Ishikawa (cell line): Measurements from ENCODE around the gene MRPL49.

Source experiments
- CREB1 ChIP-seq: IDR thresholded peaks from 2 replicates; pipeline ENCODE4 v1.6.1; 2012; ENCODE audit warnings: low read depth
- EGR1 ChIP-seq: IDR thresholded peaks from 2 replicates; pipeline ENCODE4 v1.6.1; 2012
- EP300 ChIP-seq: IDR thresholded peaks from 2 replicates; pipeline ENCODE4 v1.6.1; 2012; ENCODE audit warnings: borderline replicate concordance
- FOXM1 ChIP-seq: IDR thresholded peaks from 2 replicates; pipeline ENCODE4 v1.6.1; 2012; ENCODE audit warnings: low read depth, borderline replicate concordance
- RAD21 ChIP-seq: IDR thresholded peaks from 2 replicates; pipeline ENCODE4 v1.6.1; 2012; ENCODE audit warnings: low read depth
- TAF1 ChIP-seq: IDR thresholded peaks from 2 replicates; pipeline ENCODE4 v1.6.1; 2012; ENCODE audit warnings: low read depth, mild to moderate bottlenecking
- ZBTB7A ChIP-seq: IDR thresholded peaks from 2 replicates; pipeline ENCODE4 v1.6.1; 2012; ENCODE audit warnings: low read depth
- TF ChIP-seq, protein P1 (sequence below): IDR thresholded peaks from 2 replicates; pipeline ENCODE4 v1.6.1; 2012
- TF ChIP-seq, protein P2 (sequence below): IDR thresholded peaks from 2 replicates; pipeline ENCODE4 v1.6.1; 2012; ENCODE audit warnings: low read depth, mild to moderate bottlenecking
- TF ChIP-seq, protein P3 (sequence below): IDR thresholded peaks from 2 replicates; pipeline ENCODE4 v1.6.1; 2012

DNA sequence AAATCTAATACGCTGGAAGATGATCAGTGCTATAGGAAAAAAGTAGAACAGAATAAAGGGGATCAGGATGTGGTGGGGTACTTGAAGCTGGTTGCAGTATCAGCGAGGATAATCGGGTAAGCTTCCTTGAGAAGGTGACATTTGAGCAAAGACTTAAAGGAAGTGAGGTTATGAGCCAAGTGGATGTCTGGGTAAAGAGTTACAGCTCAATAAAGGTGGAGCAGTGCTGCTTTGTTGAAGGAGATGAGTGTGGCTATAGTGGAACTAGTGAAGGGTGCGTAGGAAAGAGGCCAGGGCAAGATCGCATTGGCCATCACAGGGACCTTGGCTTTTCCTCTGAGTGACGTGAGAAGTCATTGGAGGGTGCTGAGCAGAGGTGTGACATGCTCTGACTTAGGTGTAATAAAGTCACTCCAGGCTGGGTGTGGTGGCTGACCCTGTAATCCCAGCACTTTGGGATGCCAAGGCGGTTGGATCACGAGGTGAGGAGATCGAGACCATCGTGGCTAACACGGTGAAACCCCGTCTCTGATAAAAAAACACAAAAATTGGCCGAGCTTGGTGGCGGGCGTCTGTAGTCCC lies 14.5 kb downstream of the MRPL49 start:
- TF ChIP-seq EP300 (no peak), ZBTB7A (no peak), EGR1 (no peak), RAD21 (no peak), TAF1 (no peak), FOXM1 (no peak), CREB1 (no peak)
- TF ChIP-seq, protein P1, sequence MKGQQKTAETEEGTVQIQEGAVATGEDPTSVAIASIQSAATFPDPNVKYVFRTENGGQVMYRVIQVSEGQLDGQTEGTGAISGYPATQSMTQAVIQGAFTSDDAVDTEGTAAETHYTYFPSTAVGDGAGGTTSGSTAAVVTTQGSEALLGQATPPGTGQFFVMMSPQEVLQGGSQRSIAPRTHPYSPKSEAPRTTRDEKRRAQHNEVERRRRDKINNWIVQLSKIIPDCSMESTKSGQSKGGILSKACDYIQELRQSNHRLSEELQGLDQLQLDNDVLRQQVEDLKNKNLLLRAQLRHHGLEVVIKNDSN = no peak
- TF ChIP-seq, protein P2, sequence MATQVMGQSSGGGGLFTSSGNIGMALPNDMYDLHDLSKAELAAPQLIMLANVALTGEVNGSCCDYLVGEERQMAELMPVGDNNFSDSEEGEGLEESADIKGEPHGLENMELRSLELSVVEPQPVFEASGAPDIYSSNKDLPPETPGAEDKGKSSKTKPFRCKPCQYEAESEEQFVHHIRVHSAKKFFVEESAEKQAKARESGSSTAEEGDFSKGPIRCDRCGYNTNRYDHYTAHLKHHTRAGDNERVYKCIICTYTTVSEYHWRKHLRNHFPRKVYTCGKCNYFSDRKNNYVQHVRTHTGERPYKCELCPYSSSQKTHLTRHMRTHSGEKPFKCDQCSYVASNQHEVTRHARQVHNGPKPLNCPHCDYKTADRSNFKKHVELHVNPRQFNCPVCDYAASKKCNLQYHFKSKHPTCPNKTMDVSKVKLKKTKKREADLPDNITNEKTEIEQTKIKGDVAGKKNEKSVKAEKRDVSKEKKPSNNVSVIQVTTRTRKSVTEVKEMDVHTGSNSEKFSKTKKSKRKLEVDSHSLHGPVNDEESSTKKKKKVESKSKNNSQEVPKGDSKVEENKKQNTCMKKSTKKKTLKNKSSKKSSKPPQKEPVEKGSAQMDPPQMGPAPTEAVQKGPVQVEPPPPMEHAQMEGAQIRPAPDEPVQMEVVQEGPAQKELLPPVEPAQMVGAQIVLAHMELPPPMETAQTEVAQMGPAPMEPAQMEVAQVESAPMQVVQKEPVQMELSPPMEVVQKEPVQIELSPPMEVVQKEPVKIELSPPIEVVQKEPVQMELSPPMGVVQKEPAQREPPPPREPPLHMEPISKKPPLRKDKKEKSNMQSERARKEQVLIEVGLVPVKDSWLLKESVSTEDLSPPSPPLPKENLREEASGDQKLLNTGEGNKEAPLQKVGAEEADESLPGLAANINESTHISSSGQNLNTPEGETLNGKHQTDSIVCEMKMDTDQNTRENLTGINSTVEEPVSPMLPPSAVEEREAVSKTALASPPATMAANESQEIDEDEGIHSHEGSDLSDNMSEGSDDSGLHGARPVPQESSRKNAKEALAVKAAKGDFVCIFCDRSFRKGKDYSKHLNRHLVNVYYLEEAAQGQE = no peak
- TF ChIP-seq, protein P3, sequence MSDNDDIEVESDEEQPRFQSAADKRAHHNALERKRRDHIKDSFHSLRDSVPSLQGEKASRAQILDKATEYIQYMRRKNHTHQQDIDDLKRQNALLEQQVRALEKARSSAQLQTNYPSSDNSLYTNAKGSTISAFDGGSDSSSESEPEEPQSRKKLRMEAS = no peak
